Ishikawa (cell line): Measurements from ENCODE around the gene EP400.

Source experiments
- CEBPB ChIP-seq: IDR thresholded peaks from 2 replicates; pipeline ENCODE4 v1.6.1; 2012
- CREB1 ChIP-seq: IDR thresholded peaks from 2 replicates; pipeline ENCODE4 v1.6.1; 2012; ENCODE audit warnings: low read depth
- EGR1 ChIP-seq: IDR thresholded peaks from 2 replicates; pipeline ENCODE4 v1.6.1; 2012
- EP300 ChIP-seq: IDR thresholded peaks from 2 replicates; pipeline ENCODE4 v1.6.1; 2012; ENCODE audit warnings: borderline replicate concordance
- FOXM1 ChIP-seq: IDR thresholded peaks from 2 replicates; pipeline ENCODE4 v1.6.1; 2012; ENCODE audit warnings: low read depth, borderline replicate concordance
- MAX ChIP-seq: IDR thresholded peaks from 2 replicates; pipeline ENCODE4 v1.6.1; 2012
- NFIC ChIP-seq: IDR thresholded peaks from 2 replicates; pipeline ENCODE4 v1.6.1; 2012
- RAD21 ChIP-seq: IDR thresholded peaks from 2 replicates; pipeline ENCODE4 v1.6.1; 2012; ENCODE audit warnings: low read depth
- REST ChIP-seq: IDR thresholded peaks from 2 replicates; pipeline ENCODE4 v1.6.1; 2012; ENCODE audit warnings: low read depth, mild to moderate bottlenecking
- TAF1 ChIP-seq: IDR thresholded peaks from 2 replicates; pipeline ENCODE4 v1.6.1; 2012; ENCODE audit warnings: low read depth, mild to moderate bottlenecking
- TCF12 ChIP-seq: IDR thresholded peaks from 2 replicates; pipeline ENCODE4 v1.6.1; 2012; ENCODE audit warnings: low read depth
- TEAD4 ChIP-seq: IDR thresholded peaks from 2 replicates; pipeline ENCODE4 v1.6.1; 2012
- USF1 ChIP-seq: IDR thresholded peaks from 2 replicates; pipeline ENCODE4 v1.6.1; 2012
- YY1 ChIP-seq: IDR thresholded peaks from 2 replicates; pipeline ENCODE4 v1.6.1; 2012; ENCODE audit warnings: low read depth
- ZBTB7A ChIP-seq: IDR thresholded peaks from 2 replicates; pipeline ENCODE4 v1.6.1; 2012; ENCODE audit warnings: low read depth

EP400 gene

GRCh38 chr12:132065609-132066344, 116.0 kb downstream of the EP400 start:
- TF ChIP-seq CEBPB = no peak

GRCh38 chr12:132066345-132066685, 116.6 kb downstream of the EP400 start:
- TF ChIP-seq ZBTB7A = no peak
- no peak for TF ChIP-seq REST
- no peak for TF ChIP-seq TAF1
- TF ChIP-seq EGR1 = no peak
- no peak for TF ChIP-seq USF1
- no peak for TF ChIP-seq TEAD4
- TF ChIP-seq TCF12 = no peak

- TF ChIP-seq REST = no peak
- no peak for TF ChIP-seq MAX
- TF ChIP-seq TCF12 = no peak
- TF ChIP-seq EP300 = no peak
- no peak for TF ChIP-seq YY1
- no peak for TF ChIP-seq NFIC
- TF ChIP-seq TEAD4 = no peak
- no peak for TF ChIP-seq CEBPB
- no peak for TF ChIP-seq FOXM1
- no peak for TF ChIP-seq EGR1
- TF ChIP-seq ZBTB7A = no peak
Observed at GRCh38 chr12:132066749-132067148, 117.0 kb downstream of the EP400 start.

- TF ChIP-seq EP300 (no peak), MAX (no peak), TAF1 (no peak), CREB1 (no peak), TCF12 (no peak), FOXM1 (no peak), ZBTB7A (no peak), REST (no peak)
Observed at GRCh38 chr12:132067182-132067581, 117.4 kb downstream of the EP400 start.

- no peak for TF ChIP-seq TAF1
- no peak for TF ChIP-seq EGR1
- no peak for TF ChIP-seq EP300
- no peak for TF ChIP-seq FOXM1
- TF ChIP-seq CREB1 = no peak
- TF ChIP-seq CEBPB = no peak
- TF ChIP-seq RAD21 = no peak
- TF ChIP-seq USF1 = no peak
- no peak for TF ChIP-seq REST
- TF ChIP-seq NFIC = no peak
- TF ChIP-seq YY1 = no peak
- no peak for TF ChIP-seq TCF12
- no peak for TF ChIP-seq MAX
- TF ChIP-seq TEAD4 = no peak
Observed at GRCh38 chr12:132068250-132068649, 118.5 kb downstream of the EP400 start.
